NCI-H146 treated with DMSO at 0.1 percent for 48 hours (cell line): ENCODE measurements around the gene ISYNA1.

Source experiments
- DNase-seq: peaks from one replicate; lab custom pipeline; 2025; ENCODE audit not compliant: unreplicated experiment; lab: John Stamatoyannopoulos, UW

The ISYNA1 gene

DNA sequence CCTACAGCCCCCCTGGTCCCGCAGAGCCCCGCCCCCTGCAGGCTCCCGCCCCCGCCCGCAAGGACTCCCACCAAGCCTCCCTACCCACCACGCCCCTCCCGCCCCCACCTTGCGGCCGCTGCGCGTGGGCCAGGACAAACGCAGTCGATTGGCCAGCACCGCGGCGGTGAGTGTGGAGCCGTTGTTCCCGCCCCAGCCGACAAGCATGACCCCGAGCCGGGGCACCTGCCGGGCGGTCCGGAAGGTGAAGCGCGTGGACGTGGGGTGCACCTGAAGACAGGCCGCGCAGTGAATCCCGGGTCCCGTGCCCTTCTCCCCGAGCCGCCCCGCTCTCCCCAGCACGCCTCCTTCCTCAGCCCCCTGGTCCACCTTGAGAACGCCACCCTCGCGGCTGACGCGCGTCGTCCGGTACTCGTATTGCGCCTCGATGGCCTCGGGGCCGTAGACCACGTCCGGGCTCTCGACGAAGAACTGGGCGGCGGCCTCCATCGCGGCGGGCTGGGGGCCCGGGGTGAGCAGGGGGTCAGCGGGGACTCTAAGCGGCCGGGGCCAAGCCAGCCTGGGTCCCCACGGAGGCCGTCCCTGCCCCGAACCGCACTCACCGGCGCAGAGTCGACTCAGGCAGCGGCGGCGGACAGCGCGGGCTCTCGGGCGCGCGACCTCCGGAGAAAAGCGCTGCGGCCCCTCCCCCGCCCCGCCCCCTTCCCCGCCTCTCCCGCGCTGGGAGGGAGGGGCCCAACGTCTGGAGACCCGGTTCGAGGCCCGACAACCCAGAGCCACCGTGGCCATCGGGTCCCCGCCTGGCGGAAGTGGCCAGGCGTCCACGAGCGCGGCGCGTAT, at the start of gene ISYNA1:
Gene ISYNA1 (minus strand): TSS at position 643 of the 840 bp plus-strand sequence. CDS start 154 bp downstream, at position 489.
- DNase-seq: peak; percentile 19

DNA sequence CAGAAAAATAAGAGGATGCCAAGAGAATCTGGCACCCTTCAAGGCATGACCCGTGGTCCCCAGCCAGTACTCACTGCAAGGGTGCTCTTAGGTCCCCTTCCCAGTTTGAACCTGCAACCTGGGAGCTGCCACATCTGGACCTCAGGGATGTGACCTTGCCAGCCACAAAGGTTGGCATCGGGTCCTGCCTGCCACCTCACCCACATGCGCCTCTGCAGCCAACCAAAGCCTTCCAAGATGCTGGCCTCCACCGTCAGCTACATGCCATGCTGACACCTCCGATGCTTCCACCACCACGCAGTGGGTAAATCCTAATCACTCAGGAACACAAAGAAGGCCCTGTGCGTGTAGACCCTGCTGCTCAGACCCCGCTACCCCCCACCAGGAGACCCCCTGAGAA, 48.8 kb upstream of the ISYNA1 start:
- DNase-seq: no peak

DNA sequence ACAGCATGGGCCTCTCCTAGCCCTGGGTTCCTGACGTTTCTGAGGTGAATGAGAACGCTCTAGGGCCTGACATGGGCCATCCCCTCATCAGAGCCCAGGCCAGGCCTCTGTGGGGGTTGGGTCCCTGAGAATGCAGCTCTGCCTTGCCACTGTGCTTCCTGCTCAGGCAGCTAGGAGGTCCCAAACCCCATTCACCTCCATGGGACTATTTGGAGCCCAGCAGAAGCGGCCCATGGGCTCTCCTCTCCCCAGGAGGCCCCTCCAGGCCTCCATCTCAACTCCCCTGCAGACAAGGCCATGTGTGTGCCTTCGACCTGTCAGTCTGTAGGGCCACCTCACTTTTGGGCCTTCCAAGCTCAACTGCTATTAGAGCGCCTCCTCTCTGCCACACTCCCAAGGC, 47.1 kb upstream of the ISYNA1 start:
- no peak for DNase-seq

DNA sequence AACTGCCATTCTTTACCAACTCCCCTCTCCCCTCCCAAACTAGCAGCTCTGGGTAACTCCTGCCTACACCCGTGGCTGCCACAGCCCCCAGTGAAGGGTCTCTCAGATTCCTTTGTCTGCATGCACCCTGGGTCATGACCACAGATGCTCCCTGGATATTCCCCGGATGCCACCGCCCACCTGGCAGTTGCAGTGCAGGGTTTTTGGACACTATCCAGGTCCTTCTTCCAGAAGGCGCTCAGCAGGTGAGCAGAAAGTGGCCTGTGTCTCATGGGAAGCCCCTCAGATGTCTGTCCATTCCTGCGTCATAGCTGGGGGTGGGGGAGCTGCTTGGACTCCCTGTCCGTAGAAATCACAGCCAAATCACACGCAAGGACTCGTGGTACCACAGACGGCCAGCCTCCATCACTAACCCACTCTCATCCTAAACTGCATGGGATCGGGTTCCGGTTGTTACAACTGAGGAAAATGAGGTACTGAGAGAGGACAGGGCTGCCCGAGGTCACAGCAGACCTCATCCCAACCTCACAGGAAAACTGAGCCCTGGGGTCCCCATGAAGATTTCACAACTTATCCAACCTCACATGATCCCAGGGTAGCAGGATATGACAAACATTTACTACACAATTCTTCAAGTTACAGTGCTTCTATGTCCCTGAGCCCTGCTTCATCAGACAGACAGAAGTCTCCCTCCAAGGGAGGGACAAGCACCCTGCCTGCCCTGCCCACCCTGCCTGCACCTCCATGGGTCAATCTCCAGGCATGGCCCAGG, 45.4 kb upstream of the ISYNA1 start:
- DNase-seq: no peak

DNA sequence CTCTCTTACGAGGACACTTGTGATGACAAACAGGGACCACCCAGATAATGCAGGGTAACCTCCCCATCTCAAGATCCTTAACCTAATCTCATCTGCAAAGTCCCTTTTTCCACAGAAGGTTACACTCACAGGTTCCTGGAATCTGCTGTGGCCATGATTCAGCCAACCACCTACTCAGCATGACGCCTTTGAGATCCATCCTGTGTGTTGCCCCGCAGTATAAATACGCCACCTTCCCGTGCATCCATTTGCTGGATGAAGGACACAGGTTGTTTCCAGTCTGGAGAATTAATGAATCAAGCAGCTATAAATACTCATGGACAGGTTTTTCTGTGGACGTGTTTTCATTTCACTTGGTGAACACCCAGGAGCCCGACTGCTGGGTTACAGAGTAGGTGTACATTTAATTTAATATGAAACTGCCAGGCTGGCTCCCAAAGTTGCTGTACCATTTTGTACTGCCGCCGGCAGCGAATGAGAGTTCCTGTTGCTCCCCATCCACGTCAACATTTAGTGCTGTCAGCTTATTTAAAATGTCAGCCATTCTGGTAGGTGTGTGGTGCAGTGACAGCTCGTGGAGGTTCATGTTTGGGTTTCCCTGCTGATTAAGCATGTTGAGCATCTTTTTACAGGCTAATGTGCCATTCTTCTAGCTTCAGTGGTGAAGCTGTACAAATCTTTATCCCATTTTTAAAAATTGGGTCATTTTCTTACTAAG, 43.7 kb upstream of the ISYNA1 start:
- no peak for DNase-seq

DNA sequence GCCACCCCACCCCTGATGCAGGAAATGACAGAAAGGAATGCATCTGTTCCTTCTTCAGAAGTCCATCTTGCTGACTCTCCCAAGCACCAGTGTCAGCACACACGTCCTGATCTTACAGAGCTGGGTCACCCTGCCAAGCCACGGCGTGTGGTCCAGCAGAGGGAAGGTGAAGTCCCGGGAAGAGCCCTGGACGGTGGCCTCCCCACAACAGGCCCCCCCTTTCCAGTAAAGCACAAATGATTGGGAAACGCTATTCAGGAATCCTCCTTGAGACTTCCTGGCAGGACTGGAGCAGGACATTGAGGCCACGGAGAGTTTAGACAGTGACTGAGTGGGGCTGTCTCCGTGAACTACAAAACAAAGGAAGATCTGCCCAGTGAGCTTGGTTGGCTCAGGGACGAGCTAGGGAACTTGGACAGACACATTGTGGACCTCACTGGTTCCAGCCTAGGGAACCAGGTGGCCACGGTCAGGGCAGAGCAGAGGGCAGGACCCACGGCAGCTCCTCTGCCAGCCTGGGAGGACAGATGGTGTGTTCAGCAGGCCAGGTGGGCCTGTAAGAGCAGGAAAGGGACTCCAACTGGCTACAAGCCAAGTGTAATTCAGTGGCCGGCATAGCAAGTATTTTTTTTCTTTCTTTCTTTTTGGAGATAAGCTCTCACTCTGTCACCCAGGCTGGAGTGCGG, 42.2 kb upstream of the ISYNA1 start:
- DNase-seq: peak; percentile 51

DNA sequence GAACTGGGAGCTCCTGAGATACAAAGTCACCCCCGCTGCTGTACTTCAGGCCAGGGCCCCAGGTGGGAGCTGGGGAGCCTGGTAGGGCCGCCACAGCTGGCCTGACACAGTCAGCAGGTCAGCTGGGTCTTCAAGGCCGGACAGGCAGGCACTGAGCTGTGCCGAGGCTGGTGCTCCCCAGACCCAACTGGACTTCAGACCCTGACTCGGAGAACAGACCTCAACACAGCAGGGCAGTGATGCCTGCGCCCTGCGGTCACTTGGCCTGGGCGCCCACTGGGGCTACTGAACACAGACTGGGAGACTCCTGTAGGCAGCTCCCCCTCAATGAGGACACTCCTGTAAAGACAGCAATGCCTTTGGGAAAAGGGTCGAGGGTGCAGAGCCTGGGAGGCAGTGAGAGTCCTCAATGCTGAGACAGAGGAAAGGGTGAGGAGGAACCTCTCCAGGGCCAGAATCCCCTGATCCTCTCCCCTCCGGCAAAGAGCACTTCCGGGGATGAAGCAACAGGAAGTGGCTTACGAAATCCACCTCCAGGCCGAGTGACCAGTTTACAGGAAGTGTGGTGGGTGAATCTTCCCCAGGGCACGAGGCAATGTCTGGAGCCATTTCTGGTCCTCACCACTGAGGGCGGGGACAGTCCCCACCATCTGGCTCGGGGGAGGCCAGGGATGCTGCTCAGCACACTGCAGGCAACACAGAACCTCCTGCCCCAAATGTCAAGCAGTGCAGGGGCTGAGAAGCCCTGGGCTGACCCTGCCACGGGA, 40.8 kb upstream of the ISYNA1 start:
- no peak for DNase-seq

DNA sequence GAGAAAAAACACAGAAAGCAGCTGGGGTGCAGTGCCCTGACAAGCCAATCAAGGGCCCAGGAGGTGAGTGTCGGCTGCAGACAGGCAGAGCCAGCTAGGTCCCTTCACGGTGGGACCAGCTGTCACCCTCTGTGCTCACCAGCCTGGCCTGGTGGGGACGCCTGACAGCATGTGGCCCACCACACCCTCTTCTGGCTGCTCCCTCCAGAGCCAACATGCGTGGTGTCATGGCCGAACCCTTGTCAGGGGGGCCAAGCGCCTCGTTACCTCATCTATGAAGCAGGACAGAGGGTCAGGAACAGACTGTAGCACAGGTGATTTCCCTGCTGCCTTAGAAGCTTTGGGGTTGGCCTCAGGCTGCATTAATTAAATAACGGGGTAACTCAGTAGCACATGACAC, 40.0 kb upstream of the ISYNA1 start:
- DNase-seq: no peak

DNA sequence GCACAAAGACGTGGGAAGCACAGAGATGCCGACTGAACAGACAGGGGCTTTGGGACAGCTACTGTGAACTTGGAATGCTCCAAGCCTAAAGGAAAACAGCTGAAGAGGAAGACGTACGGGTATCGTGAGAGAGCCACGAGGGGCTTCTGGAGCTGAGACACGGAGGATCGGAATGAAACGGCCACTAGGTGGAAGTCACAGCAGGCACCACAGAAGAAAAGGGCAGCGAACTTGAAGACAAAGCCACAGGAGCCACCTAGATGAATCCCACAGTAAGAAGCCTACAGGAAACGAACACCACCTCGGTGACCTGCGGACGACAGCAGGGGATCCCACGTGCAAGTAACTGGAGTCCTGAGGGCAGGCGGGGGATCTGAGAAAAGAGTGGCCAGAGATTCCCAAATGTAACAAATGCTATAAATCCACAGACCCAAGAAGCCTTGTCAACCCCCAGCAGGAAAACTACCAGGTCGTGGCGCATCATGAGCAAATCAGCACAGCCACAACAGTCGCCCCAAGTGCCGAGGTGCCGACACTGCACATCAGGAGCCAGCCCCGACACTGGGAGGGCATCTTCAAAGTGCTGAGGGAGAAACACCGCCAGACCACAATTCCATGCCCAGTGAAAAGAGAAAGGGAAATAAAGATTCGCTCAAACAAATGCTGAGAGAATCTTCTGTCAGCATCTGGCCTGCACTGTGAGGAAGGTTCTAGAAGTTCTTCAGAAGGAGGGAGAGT, 39.3 kb upstream of the ISYNA1 start:
- no peak for DNase-seq

DNA sequence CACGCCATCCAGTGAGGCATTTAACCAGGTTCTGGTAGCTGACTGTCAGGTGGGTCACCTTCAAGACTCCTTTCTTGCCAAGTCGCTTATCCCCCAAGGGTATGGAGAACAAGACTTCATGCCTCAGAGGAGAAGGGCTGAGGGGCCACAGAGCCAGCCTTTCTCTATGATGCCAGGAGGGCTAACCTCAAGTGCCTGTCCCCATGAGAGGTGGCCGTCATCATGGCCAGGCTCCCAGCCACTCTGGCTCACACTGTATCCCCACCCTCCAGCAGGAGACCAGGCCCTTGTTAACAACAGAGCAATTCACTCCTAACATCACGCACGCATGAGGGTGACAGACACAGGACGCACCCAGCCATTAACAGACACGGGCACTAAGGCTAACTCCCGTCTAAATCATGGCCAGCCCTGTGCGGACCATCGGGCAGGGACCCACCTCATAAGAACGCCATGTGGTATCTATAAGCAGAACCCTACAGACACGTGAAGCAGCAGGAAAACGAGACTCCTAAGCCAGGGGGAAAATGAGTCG, 38.6 kb upstream of the ISYNA1 start:
- no peak for DNase-seq

DNA sequence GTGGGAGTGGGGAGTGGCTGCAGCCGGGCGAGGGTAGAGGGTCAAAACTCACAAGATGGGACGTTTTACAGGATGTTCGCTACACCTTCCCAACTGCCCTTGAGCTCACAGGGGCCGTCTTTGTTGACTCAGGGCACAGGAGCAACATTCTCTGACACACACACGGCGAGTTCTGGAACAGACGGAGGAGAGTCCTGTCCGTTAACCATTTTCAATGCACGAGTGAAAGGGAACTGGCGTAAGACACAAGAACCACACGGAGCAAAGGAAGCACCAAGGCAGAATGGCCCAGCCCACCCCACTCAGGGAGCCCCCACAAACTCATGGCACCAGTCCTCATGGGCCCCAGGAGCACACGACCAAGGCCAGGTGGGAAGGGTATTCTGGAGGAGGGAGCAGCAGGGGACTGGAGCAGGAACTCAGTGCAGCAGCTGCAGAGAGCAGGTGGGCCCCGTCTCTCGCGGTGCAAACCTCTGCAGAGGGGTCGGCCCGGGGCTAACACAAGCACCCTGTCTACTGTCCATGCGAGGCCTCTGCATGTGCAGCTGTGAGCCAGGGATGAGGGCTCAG, 37.9 kb upstream of the ISYNA1 start:
- DNase-seq: no peak

DNA sequence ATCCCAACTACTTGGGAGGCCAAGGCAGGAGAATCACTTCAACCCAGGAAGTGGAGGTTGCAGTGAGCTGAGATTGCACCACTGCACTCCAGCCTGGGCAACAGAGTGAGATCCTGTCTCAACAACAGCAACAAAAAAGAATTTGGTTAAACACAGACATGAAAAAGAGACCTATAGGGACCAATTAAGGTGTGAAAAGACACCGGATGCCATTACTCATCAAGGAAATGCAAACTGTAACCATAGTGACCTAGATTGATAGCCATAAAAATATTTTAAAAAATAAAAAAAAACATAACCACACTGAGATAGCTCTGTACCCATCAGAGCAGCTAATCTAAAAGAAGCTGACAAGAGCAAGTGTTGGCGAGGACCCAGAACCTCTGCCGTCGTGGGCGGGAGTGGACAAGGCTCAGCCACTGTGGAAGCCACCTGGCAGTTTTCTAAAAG, 37.1 kb upstream of the ISYNA1 start:
- no peak for DNase-seq

DNA sequence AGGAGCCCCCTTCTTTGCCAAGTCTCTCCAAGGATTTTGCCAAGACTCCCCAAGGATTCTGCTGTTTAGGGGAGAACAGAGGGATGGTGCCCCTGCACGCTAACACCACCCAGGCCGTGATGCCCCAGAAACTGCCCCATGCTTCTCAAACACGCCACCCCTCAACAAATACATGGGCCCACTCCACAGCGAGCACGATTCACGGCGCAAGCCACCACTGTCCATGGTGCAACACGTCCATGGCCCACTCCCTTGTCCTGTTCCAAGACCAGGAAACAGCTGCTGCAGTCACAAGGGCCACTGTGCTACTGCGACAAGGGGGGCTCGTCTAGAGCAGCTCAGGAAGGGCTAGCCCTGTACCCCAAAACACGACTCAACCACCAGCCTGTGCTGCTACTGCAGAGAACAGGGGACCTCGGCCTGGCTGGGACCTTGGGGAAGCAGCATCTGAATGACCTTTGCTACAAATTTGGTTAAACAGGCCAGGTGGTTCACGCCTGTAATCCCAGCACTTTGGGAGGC, 36.5 kb upstream of the ISYNA1 start:
- no peak for DNase-seq

DNA sequence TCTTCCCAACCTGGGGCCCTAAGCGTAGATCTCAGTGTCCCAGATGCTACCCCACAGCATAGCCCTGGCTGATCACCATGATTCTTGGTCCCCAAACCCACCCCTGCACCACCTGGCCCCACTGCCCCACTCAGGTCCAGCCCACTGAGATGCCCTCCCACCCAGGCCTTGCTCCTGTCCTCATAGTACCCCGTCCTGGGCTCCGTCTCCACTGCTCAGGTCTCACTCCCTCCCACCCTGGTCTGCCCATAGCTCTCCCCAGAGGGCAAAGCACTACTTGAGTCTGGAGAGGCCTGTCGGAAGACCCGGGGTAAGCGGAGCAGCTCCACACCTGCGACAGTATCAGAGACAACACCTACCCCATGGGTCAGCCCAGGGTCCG, 35.8 kb upstream of the ISYNA1 start:
- DNase-seq: no peak

DNA sequence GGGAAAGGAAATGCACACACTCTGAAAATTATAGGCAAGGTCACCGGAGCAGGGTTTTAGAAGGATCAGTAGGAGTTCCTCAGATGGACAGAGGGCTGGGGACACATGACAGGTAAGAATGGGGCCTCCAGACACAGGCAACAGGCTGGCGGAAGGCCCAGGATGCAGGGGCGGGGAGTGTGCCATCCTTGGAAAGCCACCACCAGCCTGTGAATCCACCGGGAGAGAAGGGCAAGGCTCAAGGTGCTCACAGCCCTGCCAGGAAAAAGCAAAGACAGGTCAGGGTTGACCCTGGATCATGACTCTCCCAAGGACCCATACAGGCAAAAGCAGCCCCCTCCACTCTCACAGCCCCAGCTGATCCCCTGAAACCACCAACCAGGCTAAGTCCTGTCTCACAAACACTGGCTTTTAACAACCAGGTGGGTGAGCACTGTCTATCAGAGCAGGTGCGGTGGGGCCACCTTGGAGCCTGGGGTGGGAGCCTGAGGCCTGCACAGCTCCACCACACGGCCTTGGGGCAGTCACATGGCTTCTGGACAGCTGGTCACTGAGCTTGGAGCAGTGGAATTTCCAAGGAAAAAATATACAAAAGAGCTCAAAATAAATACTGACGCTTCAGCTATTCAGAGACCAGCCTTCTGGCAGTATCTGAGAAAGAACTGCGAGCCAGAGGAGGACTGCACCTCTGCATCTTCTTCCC, 35.2 kb upstream of the ISYNA1 start:
- no peak for DNase-seq

DNA sequence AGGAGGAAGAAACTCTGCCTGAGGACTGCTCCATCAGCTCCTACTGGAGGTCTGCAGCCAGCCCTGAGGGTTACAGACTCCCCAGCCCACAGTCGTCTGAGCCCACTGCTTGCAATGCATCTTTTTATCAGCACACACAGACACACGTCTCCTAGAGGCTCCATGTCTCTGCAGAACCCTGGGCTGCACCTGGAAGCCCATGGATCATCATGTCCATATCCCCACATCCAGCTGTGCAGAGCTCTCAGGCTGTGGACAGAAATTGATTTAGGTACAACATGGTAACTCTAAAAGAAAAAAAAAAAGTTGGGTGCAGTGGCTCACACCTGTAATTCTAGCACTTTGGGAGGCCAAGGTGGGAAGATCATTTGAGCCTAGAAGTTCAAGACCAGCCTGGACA, 32.9 kb upstream of the ISYNA1 start:
- DNase-seq: no peak

DNA sequence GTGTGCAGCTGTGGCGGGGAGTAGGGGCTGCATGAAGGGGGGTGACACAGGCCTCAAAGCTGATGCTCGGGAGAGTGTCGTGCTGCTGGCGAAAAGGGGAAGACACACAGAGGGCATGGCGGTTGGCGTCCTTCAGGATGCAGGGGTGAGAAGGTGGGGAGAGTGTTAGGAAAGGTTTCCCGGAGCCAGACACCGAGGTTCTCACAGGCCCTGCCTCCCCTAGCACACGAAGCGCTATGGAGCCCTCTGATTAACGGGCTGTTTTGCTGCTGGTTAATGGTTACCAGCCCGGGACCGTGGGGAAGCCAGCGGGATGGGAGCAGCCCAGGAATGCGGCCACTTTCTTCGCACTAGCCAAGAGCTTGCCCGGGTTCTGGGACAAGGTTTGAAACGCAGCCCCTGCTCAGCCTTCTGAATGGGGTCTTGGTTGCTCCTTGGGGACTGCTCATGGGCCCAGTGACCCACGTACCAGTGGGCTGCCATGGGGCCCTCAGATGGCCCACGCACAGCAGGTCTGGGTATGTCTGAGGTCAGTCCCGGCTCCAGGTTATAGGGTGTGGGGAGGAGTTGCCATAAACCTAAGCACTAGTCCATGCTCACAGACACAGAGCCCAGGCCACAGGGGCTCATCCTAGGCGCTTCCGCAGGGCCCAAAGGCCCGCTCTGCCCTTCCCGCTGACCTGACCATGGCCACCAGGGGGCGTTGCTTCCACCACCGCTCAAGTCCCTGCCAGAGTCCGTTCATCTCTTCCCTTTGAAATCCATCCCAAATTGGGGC, 31.3 kb upstream of the ISYNA1 start:
- no peak for DNase-seq
